Measurements from ENCODE around the gene ACE.
"Not testable (repeated sequence)": the region's sequence is repeated elsewhere in the genome, so short reads cannot be mapped to it uniquely, and the experiment has no call there.

The ACE gene

DNA sequence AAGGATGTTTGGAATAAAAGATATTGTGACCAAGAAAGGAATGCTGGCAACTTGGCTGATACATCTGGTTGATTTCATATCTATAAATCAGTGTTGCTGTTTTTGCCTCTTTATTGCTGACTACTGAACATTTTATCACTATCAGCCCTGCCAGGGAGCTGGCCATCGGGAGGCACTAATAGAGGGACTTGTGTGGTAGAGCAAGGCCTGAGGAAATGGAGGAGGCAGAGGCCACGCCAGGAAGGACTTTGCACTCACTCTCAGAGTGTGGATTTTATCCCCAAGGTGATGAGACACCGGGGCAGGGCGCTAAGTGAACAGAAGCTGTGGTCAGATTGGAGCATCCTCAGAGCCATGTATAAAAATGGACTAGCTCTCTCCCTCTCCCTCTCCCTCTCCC is 21.4 kb upstream of the ACE start:
- peaks cover 28% of the 10 kb centered on the region for H3K27me3 ChIP-seq
- H3K9me3 ChIP-seq: no peaks in the 10 kb centered on the region
- H3K36me3 ChIP-seq: no peaks in the 10 kb centered on the region
- H3K27ac ChIP-seq: no peak overlapping the region
- TF ChIP-seq CTCF (IDR thresholded peaks at IDR 0.05): no peak
- H3K4me1 ChIP-seq (ENCODE audit: control insufficient read depth in 1 of 2, insufficient read depth in 1 of 2, low read depth in 1 of 2, low read length in 1 of 2): no peaks in the 10 kb centered on the region
- no peak overlapping the region for H3K4me3 ChIP-seq (ENCODE audit: low read depth in 1 of 2, low read length in 1 of 2)

DNA sequence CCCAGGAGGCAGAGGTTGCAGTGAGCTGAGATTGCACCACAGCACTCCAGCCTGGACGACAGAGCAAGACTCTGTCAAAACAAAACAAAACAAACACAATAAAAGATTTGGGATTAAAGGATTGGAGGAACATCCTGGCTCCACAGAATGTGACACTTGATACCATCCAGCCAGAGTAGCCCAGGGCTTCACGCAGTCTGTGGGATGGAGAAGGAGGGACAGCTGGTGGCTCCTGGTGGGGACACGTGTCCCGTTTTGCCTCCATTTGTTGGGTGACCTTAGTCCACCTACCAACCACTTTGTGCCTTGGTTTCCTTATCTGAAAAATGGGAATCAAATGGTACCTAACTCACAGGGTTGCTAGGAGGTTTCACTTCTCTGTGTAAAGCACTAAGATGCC is 18.4 kb upstream of the ACE start:
- H3K4me1 ChIP-seq (ENCODE audit: control insufficient read depth in 1 of 2, insufficient read depth in 1 of 2, low read depth in 1 of 2, low read length in 1 of 2): no peaks in the 10 kb centered on the region
- no peaks in the 10 kb centered on the region for H3K9me3 ChIP-seq
- H3K4me3 ChIP-seq (ENCODE audit: low read depth in 1 of 2, low read length in 1 of 2): no peak overlapping the region
- peaks cover 6% of the 10 kb centered on the region for H3K27me3 ChIP-seq
- TF ChIP-seq CTCF (IDR thresholded peaks at IDR 0.05): no peak
- H3K27ac ChIP-seq: no peak overlapping the region
- no peaks in the 10 kb centered on the region for H3K36me3 ChIP-seq

- no peaks in the 10 kb centered on the region for H3K4me1 ChIP-seq (ENCODE audit: control insufficient read depth in 1 of 2, insufficient read depth in 1 of 2, low read depth in 1 of 2, low read length in 1 of 2)
- H3K27me3 ChIP-seq: peaks cover 5% of the 10 kb centered on the region
- H3K4me3 ChIP-seq (ENCODE audit: low read depth in 1 of 2, low read length in 1 of 2): no peak overlapping the region
Observed at GRCh38 chr17:63460018-63460417, 16.8 kb upstream of the ACE start.

GRCh38 chr17:63463771-63464170 is 13.1 kb upstream of the ACE start:
- Histone ChIP-seq H3K4me1 (ENCODE audit: control insufficient read depth in 1 of 2, insufficient read depth in 1 of 2, low read depth in 1 of 2, low read length in 1 of 2) (no peaks in the 10 kb centered on the region), H3K27ac (no peak overlapping the region), H3K4me3 (ENCODE audit: low read depth in 1 of 2, low read length in 1 of 2) (no peak overlapping the region), H3K27me3 (peaks cover 5% of the 10 kb centered on the region), H3K36me3 (no peaks in the 10 kb centered on the region), H3K9me3 (no peaks in the 10 kb centered on the region)
- TF ChIP-seq CTCF (IDR thresholded peaks at IDR 0.05): no peak

More at GRCh38 chr17:63460018-63460417, 16.8 kb upstream of the ACE start:
- no peak for TF ChIP-seq CTCF (IDR thresholded peaks at IDR 0.05)
- Histone ChIP-seq H3K27ac (no peak overlapping the region), H3K36me3 (no peaks in the 10 kb centered on the region), H3K9me3 (no peaks in the 10 kb centered on the region)

- H3K36me3 ChIP-seq: no peaks in the 10 kb centered on the region
- H3K9me3 ChIP-seq: no peaks in the 10 kb centered on the region
- no peak for TF ChIP-seq CTCF (IDR thresholded peaks at IDR 0.05)
- H3K4me1 ChIP-seq (ENCODE audit: control insufficient read depth in 1 of 2, insufficient read depth in 1 of 2, low read depth in 1 of 2, low read length in 1 of 2): no peaks in the 10 kb centered on the region
- peaks cover 5% of the 10 kb centered on the region for H3K27me3 ChIP-seq
- no peak overlapping the region for H3K27ac ChIP-seq
- H3K4me3 ChIP-seq (ENCODE audit: low read depth in 1 of 2, low read length in 1 of 2): no peak overlapping the region
Observed at GRCh38 chr17:63464691-63465236, 12.1 kb upstream of the ACE start.

- H3K4me3 ChIP-seq (ENCODE audit: low read depth in 1 of 2, low read length in 1 of 2); H3K9me3 ChIP-seq; H3K4me1 ChIP-seq (ENCODE audit: control insufficient read depth in 1 of 2, insufficient read depth in 1 of 2, low read depth in 1 of 2, low read length in 1 of 2); H3K36me3 ChIP-seq; H3K27ac ChIP-seq: not testable (repeated sequence)
- H3K27me3 ChIP-seq: peaks cover 19% of the 10 kb centered on the region
Observed at GRCh38 chr17:63468099-63468498, 8.8 kb upstream of the ACE start.
